Stromal cell of bone marrow (primary cell): ENCODE data around the gene TES.
"Not testable (repeated sequence)": the region's sequence is repeated elsewhere in the genome, so short reads cannot be mapped to it uniquely, and the experiment has no call there.

ENCODE experiments used
- DNase-seq: peaks from one replicate; pipeline ENCODE4 v3.0.0-alpha.2; 2012; ENCODE audit warnings: low read depth

The TES gene

GRCh38 chr7:116210345-116211005, at the start of gene TES:
TSS of gene TES (plus strand) at chr7:116210539. CDS start at chr7:116210708, 169 bp downstream.
- no peak for DNase-seq

GRCh38 chr7:116161728-116162127, 48.6 kb upstream of the TES start:
- no peak for DNase-seq

- no peak for DNase-seq
Measured at GRCh38 chr7:116162254-116162653, 48.1 kb upstream of the TES start.

- DNase-seq, result no peak
Measured at GRCh38 chr7:116162992-116163391, 47.3 kb upstream of the TES start.

- no peak for DNase-seq
Measured at GRCh38 chr7:116164552-116165306, 45.6 kb upstream of the TES start.

- no peak for DNase-seq
Measured at GRCh38 chr7:116165717-116166116, 44.6 kb upstream of the TES start.

GRCh38 chr7:116166156-116166555, 44.2 kb upstream of the TES start:
- DNase-seq, result no peak

- no peak for DNase-seq
Measured at GRCh38 chr7:116167177-116167576, 43.2 kb upstream of the TES start.

- DNase-seq, result no peak
Measured at GRCh38 chr7:116169060-116169459, 41.3 kb upstream of the TES start.

GRCh38 chr7:116170180-116170579, 40.2 kb upstream of the TES start:
- no peak for DNase-seq

- DNase-seq, result no peak
Measured at GRCh38 chr7:116171094-116171493, 39.2 kb upstream of the TES start.

- DNase-seq, result no peak
Measured at GRCh38 chr7:116172353-116172752, 38.0 kb upstream of the TES start.

- no peak for DNase-seq
Measured at GRCh38 chr7:116173051-116174028, 37.0 kb upstream of the TES start.

- not testable (repeated sequence) for DNase-seq
Measured at GRCh38 chr7:116175095-116175494, 35.2 kb upstream of the TES start.

- DNase-seq, result no peak
Measured at GRCh38 chr7:116176226-116176625, 34.1 kb upstream of the TES start.

- DNase-seq, result no peak
Measured at GRCh38 chr7:116177009-116177408, 33.3 kb upstream of the TES start.

GRCh38 chr7:116180302-116180701, 30.0 kb upstream of the TES start:
- no peak for DNase-seq

- DNase-seq, result no peak
Measured at GRCh38 chr7:116182023-116182422, 28.3 kb upstream of the TES start.

- no peak for DNase-seq
Measured at GRCh38 chr7:116185450-116185849, 24.9 kb upstream of the TES start.

GRCh38 chr7:116185956-116186355, 24.4 kb upstream of the TES start:
- no peak for DNase-seq

- DNase-seq, result no peak
Measured at GRCh38 chr7:116187400-116187799, 22.9 kb upstream of the TES start.

GRCh38 chr7:116193329-116194087, 16.8 kb upstream of the TES start:
- DNase-seq, result no peak
